ENCODE measurements around the gene TENM3.

DNA sequence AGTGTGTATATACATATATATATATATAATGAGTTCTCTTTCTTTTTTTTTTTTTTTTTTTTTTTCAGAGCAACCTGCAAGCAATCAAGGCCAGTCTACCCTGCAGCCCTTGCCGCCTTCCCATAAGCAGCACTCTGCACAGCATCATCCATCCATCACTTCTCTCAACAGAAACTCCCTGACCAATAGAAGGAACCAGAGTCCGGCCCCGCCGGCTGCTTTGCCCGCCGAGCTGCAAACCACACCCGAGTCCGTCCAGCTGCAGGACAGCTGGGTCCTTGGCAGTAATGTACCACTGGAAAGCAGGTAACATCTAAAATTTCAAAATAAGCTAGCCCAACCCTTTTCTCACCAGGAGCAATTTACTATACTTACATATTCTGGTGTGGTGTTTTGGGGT lies 357.7 kb downstream of the TENM3 start:
- TF ChIP-seq, protein P1, sequence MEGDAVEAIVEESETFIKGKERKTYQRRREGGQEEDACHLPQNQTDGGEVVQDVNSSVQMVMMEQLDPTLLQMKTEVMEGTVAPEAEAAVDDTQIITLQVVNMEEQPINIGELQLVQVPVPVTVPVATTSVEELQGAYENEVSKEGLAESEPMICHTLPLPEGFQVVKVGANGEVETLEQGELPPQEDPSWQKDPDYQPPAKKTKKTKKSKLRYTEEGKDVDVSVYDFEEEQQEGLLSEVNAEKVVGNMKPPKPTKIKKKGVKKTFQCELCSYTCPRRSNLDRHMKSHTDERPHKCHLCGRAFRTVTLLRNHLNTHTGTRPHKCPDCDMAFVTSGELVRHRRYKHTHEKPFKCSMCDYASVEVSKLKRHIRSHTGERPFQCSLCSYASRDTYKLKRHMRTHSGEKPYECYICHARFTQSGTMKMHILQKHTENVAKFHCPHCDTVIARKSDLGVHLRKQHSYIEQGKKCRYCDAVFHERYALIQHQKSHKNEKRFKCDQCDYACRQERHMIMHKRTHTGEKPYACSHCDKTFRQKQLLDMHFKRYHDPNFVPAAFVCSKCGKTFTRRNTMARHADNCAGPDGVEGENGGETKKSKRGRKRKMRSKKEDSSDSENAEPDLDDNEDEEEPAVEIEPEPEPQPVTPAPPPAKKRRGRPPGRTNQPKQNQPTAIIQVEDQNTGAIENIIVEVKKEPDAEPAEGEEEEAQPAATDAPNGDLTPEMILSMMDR (conservative IDR thresholded peaks at IDR 0.05; ENCODE audit: low read length) = no peak
- no peak for TF ChIP-seq EZH2phosphoT487 (IDR thresholded peaks at IDR 0.05; ENCODE audit: borderline replicate concordance, low read depth, low read length)

Data from OCI-LY7 (cell line).